HG03135 (cell line): ENCODE measurements around the gene SDR39U1.

Source experiments
- ATAC-seq: cut with Tn5 transposase; IDR thresholded peaks from one replicate; pipeline ENCODE4 v1.9.1; 2021; ENCODE audit warnings: mild to moderate bottlenecking, moderate library complexity; ENCODE audit not compliant: unreplicated experiment

SDR39U1 gene

DNA sequence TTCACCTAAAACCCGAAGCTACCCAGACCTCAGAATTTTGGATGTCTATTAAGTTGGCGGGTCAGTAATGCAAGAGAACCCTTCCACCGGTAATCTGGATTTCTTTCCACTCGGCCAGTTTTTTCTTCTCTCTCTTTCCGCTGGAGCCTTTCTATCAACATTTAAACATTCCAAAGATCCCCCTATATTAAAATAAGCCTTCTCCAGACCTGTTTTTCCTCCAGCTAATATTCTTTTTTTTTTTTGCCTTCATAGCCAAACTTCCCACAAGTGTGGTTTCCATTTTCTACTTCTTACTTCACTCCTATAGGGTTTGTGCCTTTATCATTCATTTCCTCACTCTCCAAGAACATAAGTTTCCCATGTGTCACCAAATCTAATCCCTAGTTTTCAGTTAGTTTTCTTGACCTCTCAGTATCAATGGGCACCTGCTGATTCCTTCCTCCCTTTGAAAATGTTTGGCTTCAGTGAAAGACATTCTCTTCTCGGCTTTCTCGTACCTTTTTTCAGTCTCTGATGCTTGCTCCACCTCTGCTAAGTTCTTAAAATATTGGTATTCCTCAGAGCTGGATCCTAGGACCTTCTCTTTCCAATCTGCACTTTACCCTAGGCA lies 583 bp upstream of the SDR39U1 start:
- no peak for ATAC-seq

DNA sequence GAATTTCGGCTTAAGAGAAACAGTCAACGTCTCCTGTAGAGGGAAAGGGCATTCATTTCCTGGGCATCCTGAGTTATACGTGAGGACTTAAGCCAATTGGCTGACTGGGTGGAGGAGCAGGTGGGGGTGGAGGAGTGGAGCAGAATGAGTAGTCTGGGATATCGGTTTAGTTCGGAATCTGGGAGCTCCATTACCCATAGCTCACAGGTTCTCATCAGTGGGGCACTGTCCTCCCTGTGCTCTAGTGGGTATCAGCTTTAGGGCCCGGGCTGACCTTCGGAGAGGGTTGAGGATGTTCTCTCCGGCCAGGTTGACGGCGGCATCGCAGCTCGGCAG lies 704 bp downstream of the SDR39U1 start:
- no peak for ATAC-seq

DNA sequence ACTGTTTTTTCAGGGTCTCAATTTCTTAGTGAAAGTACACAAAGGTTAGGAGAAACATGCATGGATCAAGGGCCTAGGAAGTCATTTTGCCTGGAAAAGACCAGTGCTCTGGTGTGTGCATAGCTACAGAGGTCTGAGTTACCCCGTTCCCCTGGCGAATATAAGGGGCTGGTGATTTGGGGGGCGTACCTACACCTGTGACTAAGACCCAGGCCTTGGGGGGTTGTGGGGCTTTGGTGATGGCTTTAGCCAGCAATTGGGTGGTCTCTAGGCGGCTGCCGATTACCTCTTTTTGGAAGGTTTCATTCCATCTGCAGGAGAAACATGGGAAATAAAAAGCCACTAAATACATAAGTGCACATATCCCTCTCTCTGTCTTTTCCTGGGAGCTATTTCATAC lies 1.1 kb downstream of the SDR39U1 start:
- no peak for ATAC-seq

DNA sequence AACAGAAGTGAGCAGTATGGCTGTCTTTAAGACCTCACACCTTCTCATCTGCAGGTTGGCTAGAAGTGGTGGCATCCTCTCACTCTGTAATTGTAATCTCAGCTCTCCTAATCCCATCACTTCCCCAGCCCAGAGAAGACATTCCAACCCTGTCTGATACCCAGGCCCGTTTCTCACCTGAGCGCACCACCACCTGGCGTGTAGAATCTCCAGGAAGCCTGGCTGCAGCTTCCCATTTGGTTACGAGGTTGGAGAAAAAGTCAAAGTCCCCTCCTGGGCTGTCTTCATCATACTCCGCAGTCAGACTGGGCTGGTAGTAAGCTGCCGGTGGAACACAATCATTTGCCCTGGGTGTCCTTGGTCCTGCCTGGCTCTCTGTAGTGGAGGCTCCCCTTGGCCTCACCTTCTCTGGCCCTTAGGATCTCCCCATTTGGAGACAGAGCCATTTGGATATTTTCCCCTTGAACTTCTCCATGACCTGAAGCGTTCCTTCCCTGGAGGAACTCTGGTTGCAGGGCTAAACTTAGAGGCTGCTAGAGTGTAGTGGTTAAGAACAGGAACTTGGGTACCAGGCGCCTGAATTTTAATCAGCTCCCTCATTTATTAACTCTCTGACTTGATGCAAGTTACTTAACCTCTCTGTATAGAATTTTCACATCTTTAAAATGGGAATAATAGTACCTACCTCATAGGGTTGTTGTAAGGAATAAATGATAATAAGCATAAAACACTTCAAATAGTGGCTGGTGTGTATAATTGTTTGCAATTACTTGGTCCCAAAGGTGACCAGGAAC lies 1.8 kb downstream of the SDR39U1 start:
- ATAC-seq = no peak

DNA sequence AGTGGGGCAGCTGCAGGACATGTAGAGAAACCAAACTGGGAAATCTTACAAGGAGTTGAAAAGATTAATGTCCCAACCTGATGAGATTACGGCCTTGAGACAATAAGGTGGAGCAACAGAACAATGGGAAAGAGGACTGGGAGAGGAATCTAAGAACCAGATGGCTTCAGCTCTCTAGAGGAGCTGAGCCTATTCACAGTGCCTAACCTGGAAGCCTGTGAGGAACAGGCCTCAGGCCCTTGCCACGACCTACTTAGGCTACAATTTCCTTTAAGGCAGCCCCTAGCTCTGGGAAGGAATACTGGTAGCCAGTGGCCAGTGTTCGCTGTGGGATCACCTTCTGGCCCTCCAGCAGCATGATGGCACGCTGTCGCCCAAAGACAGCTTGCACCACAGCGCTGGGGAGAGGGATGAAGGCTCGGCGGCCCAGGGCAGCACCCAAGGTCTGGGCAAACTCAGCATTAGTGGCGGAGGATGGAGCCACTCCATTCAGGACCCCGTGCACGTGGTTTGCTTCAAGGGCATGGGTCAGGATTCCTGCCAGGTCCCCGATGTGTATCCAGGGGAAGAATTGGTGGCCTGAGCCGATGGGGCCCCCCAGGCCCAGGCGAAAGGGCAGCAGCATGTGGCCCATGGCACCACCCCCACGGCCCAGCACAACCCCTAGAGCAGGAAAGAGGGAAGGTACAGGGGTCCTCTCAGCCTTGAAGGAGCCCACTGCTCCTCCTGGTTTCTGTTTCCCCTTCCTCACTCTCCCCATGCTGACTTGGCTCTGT lies 2.6 kb downstream of the SDR39U1 start:
- ATAC-seq = no peak

DNA sequence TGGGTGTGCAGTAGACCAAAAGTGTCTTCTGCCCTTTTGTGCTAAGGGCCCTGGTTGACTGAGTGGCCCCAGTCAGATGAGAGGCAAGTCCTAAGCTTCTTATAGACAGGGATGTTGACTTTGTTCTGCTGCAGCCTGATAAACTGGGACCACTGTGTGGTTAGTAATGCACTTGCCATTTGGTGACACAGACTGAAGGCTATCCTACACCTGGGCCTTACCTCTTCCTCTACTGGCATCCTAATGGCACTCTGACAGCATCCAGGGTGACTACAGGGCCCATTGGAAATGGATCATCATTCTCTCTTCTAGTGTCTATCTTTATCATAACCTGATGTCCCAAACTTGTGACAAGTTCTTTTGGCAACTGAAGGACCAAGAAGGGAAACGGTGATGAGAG lies 3.3 kb downstream of the SDR39U1 start:
- ATAC-seq = no peak

DNA sequence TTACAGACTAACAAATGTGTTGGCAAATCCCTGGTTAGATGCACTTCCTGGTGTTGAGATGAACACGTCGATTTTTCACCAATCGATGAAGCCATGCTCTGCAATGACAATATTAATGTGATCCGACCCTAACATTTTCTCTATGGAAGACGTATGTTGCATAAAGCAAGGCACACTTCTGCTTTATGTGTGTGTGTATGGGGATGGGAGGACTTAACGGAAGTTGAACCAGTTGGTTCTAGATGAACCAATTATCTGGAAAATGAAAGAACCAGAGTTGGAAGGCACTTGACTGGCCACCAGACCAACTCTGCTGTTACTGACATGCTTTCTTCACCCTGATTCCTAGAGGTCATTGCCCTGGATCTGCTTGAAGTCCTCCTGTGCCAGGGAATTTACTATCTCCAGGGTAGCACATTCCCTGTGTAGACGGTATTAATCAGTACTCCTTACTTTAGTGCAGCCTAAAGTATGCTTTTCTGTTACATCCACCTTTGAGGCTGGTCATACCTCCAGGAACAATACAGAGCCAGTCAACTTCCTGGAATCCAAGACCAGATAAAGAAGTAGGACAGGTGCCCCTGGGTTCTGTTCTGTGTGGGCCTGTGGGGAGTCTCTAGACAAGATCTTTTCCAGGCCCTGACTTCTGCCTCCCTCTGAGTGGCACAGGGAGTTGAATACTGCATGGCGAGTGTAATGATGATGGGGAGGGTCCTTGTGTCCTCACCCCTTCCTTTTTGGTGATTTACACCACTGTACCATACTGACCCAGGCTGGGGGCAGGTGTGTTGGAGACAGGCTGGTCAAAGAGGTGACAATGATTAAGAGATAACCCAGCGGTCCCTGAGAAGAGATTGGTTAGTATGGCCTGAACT lies 4.1 kb downstream of the SDR39U1 start:
- no peak for ATAC-seq

DNA sequence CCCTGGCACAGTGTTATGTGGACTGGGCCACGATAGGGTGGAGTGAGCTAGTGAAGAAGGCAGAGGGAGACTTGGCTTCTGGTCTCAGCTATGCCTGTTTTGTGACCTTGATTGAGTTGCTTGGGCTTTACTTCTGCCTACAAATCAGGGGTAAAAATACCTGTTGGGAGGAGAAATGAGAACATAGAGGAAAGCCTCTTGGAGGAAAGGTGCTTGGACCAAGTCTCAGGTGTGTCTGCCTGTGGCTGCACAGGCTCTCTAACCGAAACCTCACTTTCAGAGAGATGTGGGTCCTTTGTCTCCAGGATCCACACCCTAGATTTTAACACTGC lies 4.9 kb downstream of the SDR39U1 start:
- ATAC-seq = no peak

DNA sequence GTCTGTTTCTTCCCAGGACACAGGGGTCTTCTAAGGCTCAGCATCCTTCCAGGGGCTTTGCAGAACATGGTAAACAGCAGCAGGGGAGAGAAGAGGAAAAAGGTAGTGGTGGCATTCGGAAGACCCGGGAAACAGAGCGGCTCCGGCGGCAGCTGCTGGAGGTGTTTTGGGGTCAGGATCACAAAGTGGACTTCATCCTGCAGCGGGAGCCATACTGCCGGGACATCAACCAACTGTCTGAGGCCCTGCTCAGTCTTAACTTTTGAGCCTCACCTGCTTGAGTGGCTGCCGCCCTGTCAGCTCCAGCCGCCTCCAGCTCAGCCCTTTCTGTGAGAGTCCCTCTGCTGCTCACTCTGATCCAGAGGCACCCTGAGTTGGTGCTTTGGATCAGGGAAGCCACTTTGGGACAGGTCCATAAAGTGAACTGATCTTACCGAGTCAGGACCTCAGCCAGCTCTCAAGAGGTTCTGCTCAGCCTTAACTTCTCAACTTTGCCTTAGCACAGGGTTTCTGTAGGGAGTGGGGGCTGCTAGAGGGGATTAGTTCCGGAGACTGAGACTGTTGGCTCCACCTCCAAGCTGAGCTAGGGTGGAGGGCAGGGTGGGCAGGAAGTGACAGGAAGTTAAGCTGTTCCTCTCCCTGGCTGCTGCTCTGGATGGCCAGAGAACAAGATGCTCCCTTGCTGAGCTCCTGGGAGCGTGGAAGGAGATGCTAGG lies 5.4 kb downstream of the SDR39U1 start:
- no peak for ATAC-seq

DNA sequence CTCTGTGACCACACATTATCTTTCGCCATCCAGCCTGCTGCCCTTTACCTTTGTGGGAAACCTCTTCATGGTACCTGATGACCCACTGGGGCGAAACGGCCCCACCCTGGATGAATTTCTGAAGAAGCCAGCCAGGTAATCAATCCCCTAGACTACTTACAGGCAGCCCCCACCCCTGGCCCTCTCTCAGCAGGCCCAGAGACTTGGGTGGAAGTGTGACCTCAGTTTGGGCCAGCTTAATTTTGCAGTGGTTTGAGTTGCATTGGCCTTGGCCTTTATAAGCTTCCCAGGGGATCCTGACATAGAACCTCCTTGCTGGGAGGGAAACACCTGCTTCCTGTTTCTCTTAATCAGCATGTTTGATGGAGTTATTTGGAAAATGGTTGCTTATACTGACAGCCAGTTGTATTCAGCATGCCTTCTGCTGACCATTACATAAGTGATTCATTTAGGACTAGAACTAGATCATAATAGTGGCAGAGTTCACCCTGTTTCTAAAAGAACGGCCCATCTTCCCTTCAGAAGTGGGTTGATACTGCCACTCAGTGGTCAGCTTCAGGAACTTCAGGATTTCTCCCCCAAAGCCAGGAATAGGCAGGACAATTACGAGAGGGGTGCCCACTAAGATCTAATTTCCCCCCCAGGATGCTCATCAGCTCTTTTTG lies 6.1 kb downstream of the SDR39U1 start:
- ATAC-seq = no peak

DNA sequence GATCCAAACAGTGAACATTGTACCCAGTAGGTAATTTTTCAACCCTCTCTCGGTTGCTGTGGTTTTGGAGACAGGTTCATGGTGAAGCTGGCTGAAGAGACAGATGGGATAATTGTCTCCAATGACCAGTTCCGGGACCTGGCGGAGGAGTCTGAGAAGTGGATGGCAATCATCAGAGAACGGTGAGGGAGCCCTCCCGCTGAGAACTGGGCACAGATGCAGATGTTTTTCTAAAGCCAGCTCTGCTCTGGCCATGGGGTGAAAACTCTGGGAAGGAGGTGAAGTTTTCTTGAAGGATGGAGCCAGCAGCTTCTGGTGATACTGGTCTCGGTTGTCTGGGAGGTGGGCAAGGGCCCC lies 6.6 kb downstream of the SDR39U1 start:
- no peak for ATAC-seq

DNA sequence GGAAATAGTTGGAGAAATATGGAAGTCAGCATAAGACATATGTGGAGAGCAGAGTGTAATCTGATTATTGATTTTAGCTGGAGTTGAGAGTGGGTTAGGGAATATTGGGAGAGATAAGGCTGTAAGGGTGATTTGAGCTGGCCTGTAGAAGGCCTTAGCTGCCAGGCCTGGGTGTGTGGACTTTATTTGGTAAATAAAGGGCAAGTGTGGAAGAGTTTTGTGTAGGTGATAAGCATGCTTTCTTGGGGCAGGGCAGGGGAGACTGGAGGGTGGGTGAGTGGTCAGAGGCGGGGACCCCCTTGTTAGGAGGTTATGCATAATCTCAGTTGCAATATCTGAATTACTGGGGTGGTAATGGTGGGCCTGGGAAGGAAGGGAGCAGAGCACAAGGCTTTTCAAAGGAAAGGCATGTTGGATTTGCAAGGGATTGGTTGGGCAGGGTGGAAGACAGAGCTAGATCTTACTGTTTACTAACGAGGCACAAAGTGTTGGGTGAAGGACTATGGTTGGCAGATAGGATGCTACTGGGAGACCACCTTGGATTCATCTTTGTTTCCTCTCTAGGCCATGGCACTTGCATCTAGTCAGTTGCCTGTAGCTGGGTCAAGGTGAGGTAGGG lies 7.3 kb downstream of the SDR39U1 start:
- ATAC-seq = no peak

DNA sequence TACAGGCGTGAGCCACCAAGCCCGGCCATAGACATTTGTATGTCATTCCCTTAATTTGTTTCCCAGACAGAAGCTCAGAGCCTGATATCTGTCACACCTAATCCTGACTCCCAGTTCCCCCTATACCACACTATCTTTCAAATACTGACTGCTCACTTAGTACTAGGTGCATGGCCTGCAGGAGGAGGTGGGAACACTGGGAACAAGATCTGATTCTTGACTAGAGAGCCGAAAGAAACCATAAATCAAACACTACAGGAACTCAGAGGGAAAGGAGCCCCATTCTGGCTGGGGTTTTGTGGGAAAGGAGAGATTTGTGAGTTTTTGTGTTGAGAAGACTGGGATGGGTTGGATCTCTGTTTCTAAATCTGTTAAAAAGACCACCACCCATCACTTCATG lies 7.9 kb downstream of the SDR39U1 start:
- ATAC-seq = no peak

DNA sequence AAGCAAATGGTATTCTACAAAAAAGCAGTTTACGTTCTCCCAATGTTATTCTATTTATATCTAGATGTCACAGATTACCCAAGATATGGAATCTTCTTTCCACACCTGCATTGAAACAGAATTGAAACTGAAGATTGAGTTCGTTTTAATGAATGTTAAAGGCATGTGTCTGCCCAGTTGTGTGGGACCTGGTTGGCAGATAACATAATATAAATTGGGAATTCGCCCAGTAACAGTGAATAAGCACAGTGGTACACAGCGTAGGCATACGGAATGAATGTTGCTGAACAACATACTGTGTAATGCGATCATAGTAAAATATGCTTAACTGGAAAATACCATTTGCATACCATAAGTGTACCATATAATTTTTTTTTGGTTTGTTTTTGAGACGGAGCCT lies 8.5 kb downstream of the SDR39U1 start:
- ATAC-seq = no peak

DNA sequence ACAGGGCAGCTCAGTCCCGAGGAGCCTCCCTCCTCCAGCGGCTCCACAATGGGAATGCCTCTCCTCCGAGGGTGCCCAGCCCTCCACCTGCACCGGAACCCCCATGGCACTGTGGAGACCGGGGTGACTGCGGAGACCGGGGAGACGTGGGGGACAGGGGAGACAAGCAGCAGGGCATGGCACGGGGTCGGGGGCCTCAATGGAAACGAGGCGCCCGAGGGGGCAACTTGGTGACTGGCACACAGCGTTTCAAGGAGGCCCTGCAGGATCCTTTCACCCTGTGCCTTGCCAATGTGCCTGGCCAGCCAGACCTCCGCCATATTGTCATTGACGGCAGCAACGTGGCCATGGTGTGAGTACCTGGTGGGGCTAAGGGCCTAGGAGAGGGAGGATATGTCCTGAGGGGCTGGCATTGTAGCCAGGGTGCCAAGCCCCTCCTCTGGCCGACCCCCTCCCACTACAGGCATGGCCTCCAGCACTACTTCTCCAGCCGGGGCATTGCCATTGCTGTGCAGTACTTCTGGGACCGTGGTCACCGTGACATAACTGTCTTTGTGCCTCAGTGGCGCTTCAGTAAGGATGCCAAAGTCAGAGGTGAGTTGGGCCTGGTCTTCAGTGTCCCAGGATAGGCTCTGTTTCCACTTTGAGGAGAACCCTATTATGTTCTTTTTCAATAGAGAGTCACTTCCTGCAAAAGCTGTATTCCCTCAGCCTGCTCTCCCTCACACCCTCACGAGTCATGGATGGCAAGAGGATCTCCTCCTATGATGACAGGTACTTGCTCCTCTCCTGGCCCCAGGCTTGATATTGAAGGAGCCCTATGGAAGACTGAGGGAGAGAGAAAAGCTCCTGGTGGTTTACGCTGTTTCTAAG lies 10.1 kb downstream of the SDR39U1 start:
- no peak for ATAC-seq

DNA sequence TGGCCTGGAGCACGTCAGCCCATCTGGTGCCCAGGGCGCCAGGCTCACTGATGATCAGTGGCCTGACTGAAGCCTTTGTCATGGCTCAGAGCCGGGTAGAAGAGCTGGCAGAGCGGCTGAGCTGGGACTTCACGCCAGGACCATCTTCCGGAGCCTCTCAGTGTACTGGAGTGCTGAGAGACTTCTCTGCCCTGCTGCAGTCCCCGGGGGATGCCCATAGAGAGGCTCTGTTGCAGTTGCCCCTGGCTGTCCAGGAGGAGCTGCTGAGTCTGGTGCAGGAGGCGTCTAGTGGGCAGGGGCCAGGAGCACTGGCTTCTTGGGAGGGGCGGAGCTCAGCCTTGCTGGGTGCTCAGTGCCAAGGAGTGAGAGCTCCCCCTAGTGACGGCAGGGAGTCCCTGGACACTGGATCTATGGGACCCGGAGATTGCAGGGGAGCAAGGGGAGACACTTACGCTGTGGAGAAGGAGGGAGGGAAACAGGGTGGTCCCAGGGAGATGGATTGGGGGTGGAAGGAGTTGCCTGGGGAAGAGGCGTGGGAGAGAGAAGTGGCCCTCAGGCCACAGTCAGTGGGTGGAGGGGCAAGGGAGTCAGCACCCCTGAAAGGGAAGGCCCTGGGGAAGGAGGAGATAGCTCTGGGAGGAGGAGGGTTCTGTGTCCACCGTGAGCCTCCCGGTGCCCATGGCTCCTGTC lies 10.9 kb downstream of the SDR39U1 start:
- peak; percentile 50 for ATAC-seq

DNA sequence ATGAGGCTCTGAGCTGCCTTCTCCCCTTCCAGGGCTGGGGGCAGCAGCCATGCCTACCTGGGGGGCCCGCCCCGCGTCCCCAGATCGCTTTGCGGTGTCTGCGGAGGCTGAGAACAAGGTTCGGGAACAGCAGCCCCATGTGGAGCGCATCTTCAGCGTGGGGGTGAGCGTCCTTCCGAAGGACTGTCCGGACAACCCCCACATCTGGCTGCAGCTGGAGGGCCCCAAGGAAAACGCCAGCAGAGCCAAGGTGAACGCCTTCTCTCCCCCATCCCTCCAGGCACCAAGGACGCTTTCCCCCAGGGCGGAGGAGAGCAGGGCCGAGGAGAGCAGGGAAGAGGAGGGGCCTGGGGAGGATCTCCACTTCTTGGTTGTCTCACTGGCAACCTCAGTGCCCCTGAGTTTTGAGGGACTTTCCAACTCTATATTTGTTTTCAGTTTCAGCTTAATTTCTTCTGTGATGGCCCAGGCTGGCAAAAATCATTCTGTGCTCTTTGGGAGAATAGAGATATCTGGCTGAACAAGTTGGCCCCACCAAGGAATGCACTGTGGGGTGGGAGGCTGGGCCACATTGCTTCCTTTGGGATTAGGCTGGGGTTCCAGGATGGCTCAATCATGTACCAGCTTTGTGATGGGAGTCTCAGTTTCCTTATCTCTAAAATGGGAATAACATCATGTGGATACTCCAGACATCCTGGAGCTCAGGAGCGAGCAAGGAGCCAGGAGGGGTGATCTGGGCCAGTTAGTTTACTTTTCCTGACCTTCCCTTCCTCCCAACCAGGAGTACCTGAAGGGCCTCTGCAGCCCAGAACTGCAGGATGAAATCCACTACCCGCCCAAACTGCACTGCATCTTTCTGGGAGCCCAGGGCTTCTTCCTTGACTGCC lies 11.7 kb downstream of the SDR39U1 start:
- peak; percentile 38 for ATAC-seq
